ENCODE results near the gene TMEM37.

Gene TMEM37

GRCh38 chr2:119423108-119423444 lies 8.6 kb upstream of the TMEM37 start:
- Histone ChIP-seq H4K91ac (ENCODE audit: low read depth, low read length) (no peak overlapping the region), H3K27me3 (ENCODE audit: insufficient read depth, low read length) (no peaks in the 10 kb centered on the region), H4K12ac (ENCODE audit: low read depth, low read length) (no peak overlapping the region), H3K4ac (ENCODE audit: low read depth, low read length) (no peak overlapping the region), H3K4me2 (ENCODE audit: low read length) (no peak overlapping the region), H3K79me2 (ENCODE audit: control insufficient read depth, insufficient read depth, low read length, poor library complexity) (no peaks in the 10 kb centered on the region), H2BK5ac (ENCODE audit: low read depth, low read length, poor library complexity) (no peak overlapping the region), H3K14ac (ENCODE audit: low read length) (no peak overlapping the region), H2BK120ac (ENCODE audit: insufficient read depth, low read length, poor library complexity) (no peak overlapping the region), H3K9me3 (ENCODE audit: insufficient read depth, low read depth, low read length) (peaks cover 6% of the 10 kb centered on the region), H3K79me1 (ENCODE audit: low read length) (peaks cover 6% of the 10 kb centered on the region), H2BK12ac (ENCODE audit: low read length) (no peak overlapping the region), H4K8ac (ENCODE audit: low read depth, low read length) (no peak overlapping the region), H3K9ac (ENCODE audit: low read length) (no peak overlapping the region), H3K23ac (ENCODE audit: low read length) (no peak overlapping the region), H2AFZ (ENCODE audit: insufficient read depth, low read length, poor library complexity) (no peak overlapping the region), H3K4me1 (ENCODE audit: control insufficient read depth in 1 of 2, insufficient read depth in 2 of 2, low read length in 2 of 2) (peaks cover 18 to 19% of the 10 kb centered on the region in 2 experiments), H3K36me3 (ENCODE audit: control insufficient read depth in 1 of 2, insufficient read depth in 2 of 2, low read length in 2 of 2) (no peaks in the 10 kb centered on the region), H3K4me3 (ENCODE audit: low read depth, low read length) (no peak overlapping the region), H2AK5ac (ENCODE audit: low read length) (no peak overlapping the region), H3K18ac (ENCODE audit: low read length) (no peak overlapping the region), H3K27ac (ENCODE audit: low read depth, low read length) (no peak overlapping the region)
- DNase-seq: no peak
- no CpG with 5 or more reads among the region's 2 CpGs for WGBS (ENCODE audit: extremely low coverage, insufficient coverage, insufficient read length)

- no peaks in the 10 kb centered on the region for H3K79me2 ChIP-seq (ENCODE audit: control insufficient read depth, insufficient read depth, low read length, poor library complexity)
- H4K12ac ChIP-seq (ENCODE audit: low read depth, low read length): no peak overlapping the region
- DNase-seq: no peak
- H3K14ac ChIP-seq (ENCODE audit: low read length): no peak overlapping the region
- H2BK120ac ChIP-seq (ENCODE audit: insufficient read depth, low read length, poor library complexity): no peak overlapping the region
- no peak overlapping the region for H2AK5ac ChIP-seq (ENCODE audit: low read length)
- H3K4me1 ChIP-seq (ENCODE audit: control insufficient read depth in 1 of 2, insufficient read depth in 2 of 2, low read length in 2 of 2): peaks cover 23 to 24% of the 10 kb centered on the region in 2 experiments
- H3K27ac ChIP-seq (ENCODE audit: low read depth, low read length): no peak overlapping the region
- no peak overlapping the region for H3K23ac ChIP-seq (ENCODE audit: low read length)
- H4K91ac ChIP-seq (ENCODE audit: low read depth, low read length): no peak overlapping the region
- no peak overlapping the region for H3K9ac ChIP-seq (ENCODE audit: low read length)
- no peaks in the 10 kb centered on the region for H3K36me3 ChIP-seq (ENCODE audit: control insufficient read depth in 1 of 2, insufficient read depth in 2 of 2, low read length in 2 of 2)
- no peak overlapping the region for H4K8ac ChIP-seq (ENCODE audit: low read depth, low read length)
- H2BK12ac ChIP-seq (ENCODE audit: low read length): no peak overlapping the region
- H3K27me3 ChIP-seq (ENCODE audit: insufficient read depth, low read length): no peaks in the 10 kb centered on the region
- H3K9me3 ChIP-seq (ENCODE audit: insufficient read depth, low read depth, low read length): peaks cover 6% of the 10 kb centered on the region
- H2BK5ac ChIP-seq (ENCODE audit: low read depth, low read length, poor library complexity): no peak overlapping the region
- no peak overlapping the region for H2AFZ ChIP-seq (ENCODE audit: insufficient read depth, low read length, poor library complexity)
- H3K4ac ChIP-seq (ENCODE audit: low read depth, low read length): no peak overlapping the region
- H3K18ac ChIP-seq (ENCODE audit: low read length): no peak overlapping the region
- no CpG with 5 or more reads among the region's 2 CpGs for WGBS (ENCODE audit: extremely low coverage, insufficient coverage, insufficient read length)
- no peak overlapping the region for H3K4me3 ChIP-seq (ENCODE audit: low read depth, low read length)
- peaks cover 6% of the 10 kb centered on the region for H3K79me1 ChIP-seq (ENCODE audit: low read length)
- H3K4me2 ChIP-seq (ENCODE audit: low read length): no peak overlapping the region
These were observed 7.8 kb upstream of the TMEM37 start for GRCh38 chr2:119423811-119424210.

- H3K9me3 ChIP-seq (ENCODE audit: insufficient read depth, low read depth, low read length): peaks cover 6% of the 10 kb centered on the region
- no CpG with 5 or more reads among the region's 10 CpGs for WGBS (ENCODE audit: extremely low coverage, insufficient coverage, insufficient read length)
- H3K9ac ChIP-seq (ENCODE audit: low read length): no peak overlapping the region
- H3K23ac ChIP-seq (ENCODE audit: low read length): no peak overlapping the region
- H3K14ac ChIP-seq (ENCODE audit: low read length): no peak overlapping the region
- no peak overlapping the region for H3K18ac ChIP-seq (ENCODE audit: low read length)
- DNase-seq: no peak
- H4K91ac ChIP-seq (ENCODE audit: low read depth, low read length): no peak overlapping the region
- H3K4me2 ChIP-seq (ENCODE audit: low read length): no peak overlapping the region
- no peak overlapping the region for H4K8ac ChIP-seq (ENCODE audit: low read depth, low read length)
- no peak overlapping the region for H2AK5ac ChIP-seq (ENCODE audit: low read length)
- H3K79me1 ChIP-seq (ENCODE audit: low read length): peaks cover 6% of the 10 kb centered on the region
- no peak overlapping the region for H2BK120ac ChIP-seq (ENCODE audit: insufficient read depth, low read length, poor library complexity)
- no peak overlapping the region for H3K4ac ChIP-seq (ENCODE audit: low read depth, low read length)
- H3K36me3 ChIP-seq (ENCODE audit: control insufficient read depth in 1 of 2, insufficient read depth in 2 of 2, low read length in 2 of 2): no peaks in the 10 kb centered on the region
- H3K27me3 ChIP-seq (ENCODE audit: insufficient read depth, low read length): no peaks in the 10 kb centered on the region
- H4K12ac ChIP-seq (ENCODE audit: low read depth, low read length): no peak overlapping the region
- no peak overlapping the region for H3K4me3 ChIP-seq (ENCODE audit: low read depth, low read length)
- no peaks in the 10 kb centered on the region for H3K79me2 ChIP-seq (ENCODE audit: control insufficient read depth, insufficient read depth, low read length, poor library complexity)
- no peak overlapping the region for H3K27ac ChIP-seq (ENCODE audit: low read depth, low read length)
- H2BK5ac ChIP-seq (ENCODE audit: low read depth, low read length, poor library complexity): no peak overlapping the region
- peaks cover 24 to 31% of the 10 kb centered on the region in 2 experiments for H3K4me1 ChIP-seq (ENCODE audit: control insufficient read depth in 1 of 2, insufficient read depth in 2 of 2, low read length in 2 of 2)
- no peak overlapping the region for H2AFZ ChIP-seq (ENCODE audit: insufficient read depth, low read length, poor library complexity)
- H2BK12ac ChIP-seq (ENCODE audit: low read length): peak overlapping the region; percentile 11
These were observed 7.2 kb upstream of the TMEM37 start for GRCh38 chr2:119424284-119425118.

GRCh38 chr2:119425119-119425405 lies 6.6 kb upstream of the TMEM37 start:
- Histone ChIP-seq H3K18ac (ENCODE audit: low read length) (no peak overlapping the region), H4K8ac (ENCODE audit: low read depth, low read length) (no peak overlapping the region), H3K9ac (ENCODE audit: low read length) (no peak overlapping the region), H3K14ac (ENCODE audit: low read length) (no peak overlapping the region), H3K23ac (ENCODE audit: low read length) (no peak overlapping the region), H4K91ac (ENCODE audit: low read depth, low read length) (no peak overlapping the region), H2AK5ac (ENCODE audit: low read length) (no peak overlapping the region), H3K4ac (ENCODE audit: low read depth, low read length) (no peak overlapping the region), H3K27ac (ENCODE audit: low read depth, low read length) (no peak overlapping the region), H2BK5ac (ENCODE audit: low read depth, low read length, poor library complexity) (no peak overlapping the region), H3K79me1 (ENCODE audit: low read length) (peaks cover 6% of the 10 kb centered on the region), H2AFZ (ENCODE audit: insufficient read depth, low read length, poor library complexity) (no peak overlapping the region), H3K4me1 (ENCODE audit: control insufficient read depth in 1 of 2, insufficient read depth in 2 of 2, low read length in 2 of 2) (peaks cover 27 to 35% of the 10 kb centered on the region in 2 experiments), H3K36me3 (ENCODE audit: control insufficient read depth in 1 of 2, insufficient read depth in 2 of 2, low read length in 2 of 2) (no peaks in the 10 kb centered on the region), H3K79me2 (ENCODE audit: control insufficient read depth, insufficient read depth, low read length, poor library complexity) (no peaks in the 10 kb centered on the region), H3K4me3 (ENCODE audit: low read depth, low read length) (no peak overlapping the region), H3K9me3 (ENCODE audit: insufficient read depth, low read depth, low read length) (peaks cover 6% of the 10 kb centered on the region), H2BK120ac (ENCODE audit: insufficient read depth, low read length, poor library complexity) (no peak overlapping the region), H4K12ac (ENCODE audit: low read depth, low read length) (no peak overlapping the region), H2BK12ac (ENCODE audit: low read length) (no peak overlapping the region), H3K4me2 (ENCODE audit: low read length) (no peak overlapping the region), H3K27me3 (ENCODE audit: insufficient read depth, low read length) (no peaks in the 10 kb centered on the region)
- no peak for DNase-seq
- no CpG with 5 or more reads among the region's 1 CpG for WGBS (ENCODE audit: extremely low coverage, insufficient coverage, insufficient read length)

Measured in trophoblast cell (in vitro differentiated cells and primary cell).